ENCODE measurements around the gene CARMIL1. TPM values are rescaled to one million over a fixed set of nuclear protein-coding genes. Genes with fewer than 3 reads are reported as not detected.

The CARMIL1 gene
- total RNA-seq, 1 donor from 2014 or later: 15.7 TPM

DNA sequence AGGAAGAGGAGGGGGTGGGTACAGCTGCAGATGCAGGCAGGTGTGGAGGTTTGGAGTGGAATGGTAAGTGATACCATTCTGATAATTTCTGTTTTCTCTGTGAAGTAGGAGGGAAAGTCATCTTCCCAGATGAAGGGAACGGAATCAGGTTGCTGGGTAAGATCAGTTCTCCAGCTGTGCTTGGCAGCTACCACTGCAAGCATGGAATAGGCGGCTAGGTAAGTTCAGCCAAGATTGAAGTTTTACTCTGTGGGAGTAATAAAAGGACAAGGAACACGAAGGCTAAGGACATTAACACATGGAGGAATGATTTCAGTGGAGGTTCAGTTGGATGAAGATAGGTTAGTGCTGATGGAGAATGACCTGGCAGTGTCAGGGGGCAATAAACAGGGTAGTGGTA lies 128.3 kb downstream of the CARMIL1 start:
- no peaks in the 10 kb centered on the region for H3K9me3 Mint-ChIP-seq
- no peaks in the 10 kb centered on the region for H3K27me3 Mint-ChIP-seq (ENCODE audit: low read depth)
- no peaks in the 10 kb centered on the region for H3K4me1 Mint-ChIP-seq
- TF ChIP-seq, protein P1, sequence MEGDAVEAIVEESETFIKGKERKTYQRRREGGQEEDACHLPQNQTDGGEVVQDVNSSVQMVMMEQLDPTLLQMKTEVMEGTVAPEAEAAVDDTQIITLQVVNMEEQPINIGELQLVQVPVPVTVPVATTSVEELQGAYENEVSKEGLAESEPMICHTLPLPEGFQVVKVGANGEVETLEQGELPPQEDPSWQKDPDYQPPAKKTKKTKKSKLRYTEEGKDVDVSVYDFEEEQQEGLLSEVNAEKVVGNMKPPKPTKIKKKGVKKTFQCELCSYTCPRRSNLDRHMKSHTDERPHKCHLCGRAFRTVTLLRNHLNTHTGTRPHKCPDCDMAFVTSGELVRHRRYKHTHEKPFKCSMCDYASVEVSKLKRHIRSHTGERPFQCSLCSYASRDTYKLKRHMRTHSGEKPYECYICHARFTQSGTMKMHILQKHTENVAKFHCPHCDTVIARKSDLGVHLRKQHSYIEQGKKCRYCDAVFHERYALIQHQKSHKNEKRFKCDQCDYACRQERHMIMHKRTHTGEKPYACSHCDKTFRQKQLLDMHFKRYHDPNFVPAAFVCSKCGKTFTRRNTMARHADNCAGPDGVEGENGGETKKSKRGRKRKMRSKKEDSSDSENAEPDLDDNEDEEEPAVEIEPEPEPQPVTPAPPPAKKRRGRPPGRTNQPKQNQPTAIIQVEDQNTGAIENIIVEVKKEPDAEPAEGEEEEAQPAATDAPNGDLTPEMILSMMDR (IDR thresholded peaks at IDR 0.05; ENCODE audit: unreplicated experiment): no peak
- no peak overlapping the region for H3K4me3 Mint-ChIP-seq
- no peak overlapping the region for H3K27ac Mint-ChIP-seq
- no peaks in the 10 kb centered on the region for H3K36me3 Mint-ChIP-seq
- no peak for DNase-seq (ENCODE audit: low spot score in 2 of 2, unreplicated experiment in 2 of 2)

DNA sequence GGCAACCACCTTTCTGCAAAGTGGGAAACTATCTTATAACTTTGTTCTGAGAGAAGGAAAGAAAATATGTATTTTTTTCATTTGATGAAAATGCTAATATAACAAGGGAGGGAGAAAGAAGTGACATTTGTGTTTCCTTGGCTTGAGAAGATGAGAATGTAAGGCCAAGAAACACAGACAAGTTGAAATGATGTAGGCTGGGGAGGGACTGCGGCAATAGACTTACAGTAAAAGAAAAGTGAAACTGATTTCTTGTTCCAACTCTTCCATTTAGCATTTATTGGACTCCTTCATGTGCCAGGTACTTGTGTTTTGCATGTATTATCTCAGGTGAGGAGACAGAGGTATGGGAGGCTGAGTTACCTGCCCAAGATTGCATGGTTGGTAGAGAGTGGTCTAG lies 130.9 kb downstream of the CARMIL1 start:
- H3K4me3 Mint-ChIP-seq: no peak overlapping the region
- no peaks in the 10 kb centered on the region for H3K9me3 Mint-ChIP-seq
- no peak for DNase-seq (ENCODE audit: low spot score in 2 of 2, unreplicated experiment in 2 of 2)
- H3K27ac Mint-ChIP-seq: no peak overlapping the region
- peaks cover 22% of the 10 kb centered on the region for H3K4me1 Mint-ChIP-seq
- no peaks in the 10 kb centered on the region for H3K36me3 Mint-ChIP-seq
- no peaks in the 10 kb centered on the region for H3K27me3 Mint-ChIP-seq (ENCODE audit: low read depth)
- TF ChIP-seq, protein P1 (IDR thresholded peaks at IDR 0.05; ENCODE audit: unreplicated experiment): no peak

DNA sequence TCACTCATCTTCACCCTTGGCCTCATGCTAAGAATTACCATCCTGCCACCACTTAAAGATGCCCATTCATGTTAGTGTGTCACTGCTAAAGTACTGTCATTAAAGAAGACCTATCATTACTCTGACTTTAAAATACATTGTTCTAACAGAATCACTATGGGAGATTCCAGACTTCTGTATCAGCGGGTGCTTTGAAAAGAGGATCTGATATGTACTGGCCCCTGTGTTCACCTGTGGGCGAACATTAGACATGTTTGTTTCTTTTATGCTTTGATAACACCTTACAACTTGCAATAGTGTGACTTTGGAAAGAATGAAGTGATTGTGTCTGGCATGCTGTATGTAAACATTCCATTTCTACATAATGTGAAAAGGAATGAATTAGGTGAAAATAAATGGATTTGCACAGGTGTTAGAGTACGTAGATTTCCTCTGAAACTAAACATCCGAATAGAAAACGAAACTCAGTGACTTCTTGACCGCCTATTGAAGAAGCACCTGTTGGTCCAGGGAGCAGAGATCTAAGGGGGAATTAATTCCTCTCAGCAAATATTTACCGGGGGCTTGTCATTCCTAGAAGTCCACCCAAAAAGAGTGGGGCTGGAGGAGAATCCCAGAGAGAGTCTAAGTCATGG lies 132.3 kb downstream of the CARMIL1 start:
- Mint-ChIP-seq H3K4me1 (peaks cover 33% of the 10 kb centered on the region), H3K27me3 (ENCODE audit: low read depth) (no peaks in the 10 kb centered on the region), H3K9me3 (no peaks in the 10 kb centered on the region), H3K27ac (no peak overlapping the region), H3K4me3 (no peak overlapping the region), H3K36me3 (no peaks in the 10 kb centered on the region)
- no peak for DNase-seq (ENCODE audit: low spot score in 2 of 2, unreplicated experiment in 2 of 2)
- TF ChIP-seq, protein P1 (IDR thresholded peaks at IDR 0.05; ENCODE audit: unreplicated experiment): no peak

DNA sequence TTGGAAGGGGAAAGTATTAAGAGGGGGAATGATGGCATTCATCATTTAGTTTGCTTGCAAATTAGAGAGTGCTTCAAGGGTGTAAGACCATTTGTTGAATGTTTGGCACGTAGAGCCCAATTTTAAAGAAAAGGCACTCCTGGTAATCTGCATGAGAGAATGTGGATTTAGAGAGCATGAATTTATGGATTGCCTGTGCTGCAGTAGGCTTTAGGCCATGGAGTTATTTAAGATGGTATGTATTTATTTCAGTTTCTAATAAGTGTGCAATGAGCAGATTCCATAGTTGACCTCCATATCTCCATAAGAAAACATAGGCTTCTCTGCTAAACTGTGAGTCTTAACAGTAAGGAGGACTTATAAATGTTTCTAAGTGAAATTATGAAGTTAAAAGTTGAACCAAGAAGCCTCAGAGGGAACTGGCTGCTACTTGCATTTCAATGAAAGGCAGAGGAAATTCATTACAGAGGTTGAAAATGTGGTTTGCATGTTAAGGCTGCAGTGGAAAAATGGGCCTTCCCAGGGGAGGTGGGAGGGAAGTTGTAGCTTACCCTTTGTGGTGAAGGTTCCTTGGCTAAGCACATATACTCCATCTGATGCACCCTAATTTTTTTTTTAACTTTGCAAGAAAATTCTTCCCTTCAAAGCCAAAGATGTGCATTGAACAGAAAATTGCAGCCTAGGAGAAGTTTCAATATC lies 134.2 kb downstream of the CARMIL1 start:
- H3K27ac Mint-ChIP-seq: peak overlapping the region; percentile 30
- H3K4me3 Mint-ChIP-seq: no peak overlapping the region
- H3K9me3 Mint-ChIP-seq: no peaks in the 10 kb centered on the region
- no peak for DNase-seq (ENCODE audit: low spot score in 2 of 2, unreplicated experiment in 2 of 2)
- peaks cover 50% of the 10 kb centered on the region for H3K4me1 Mint-ChIP-seq
- TF ChIP-seq, protein P1 (IDR thresholded peaks at IDR 0.05; ENCODE audit: unreplicated experiment): no peak
- H3K36me3 Mint-ChIP-seq: no peaks in the 10 kb centered on the region
- no peaks in the 10 kb centered on the region for H3K27me3 Mint-ChIP-seq (ENCODE audit: low read depth)

DNA sequence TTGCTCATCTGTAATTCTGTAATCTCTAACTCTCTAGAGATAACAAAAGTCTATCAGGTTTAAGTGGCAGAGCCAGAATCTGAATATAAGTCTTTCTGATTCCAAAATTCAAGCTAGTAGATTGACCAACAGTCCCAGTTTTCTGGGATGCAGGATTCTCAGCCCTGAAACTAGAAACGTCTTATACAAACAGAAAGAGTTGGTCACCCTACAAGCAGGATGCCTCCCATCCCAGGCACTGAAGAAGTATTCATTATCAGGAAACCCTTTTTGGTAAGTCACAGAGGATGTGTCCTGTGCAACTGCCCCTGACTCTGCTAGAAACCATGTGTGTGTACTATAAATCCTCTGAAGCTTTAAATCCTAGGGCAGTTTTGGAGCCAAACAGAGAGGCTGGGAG lies 135.0 kb downstream of the CARMIL1 start:
- H3K27ac Mint-ChIP-seq: no peak overlapping the region
- no peaks in the 10 kb centered on the region for H3K36me3 Mint-ChIP-seq
- TF ChIP-seq, protein P1 (IDR thresholded peaks at IDR 0.05; ENCODE audit: unreplicated experiment): no peak
- H3K9me3 Mint-ChIP-seq: no peaks in the 10 kb centered on the region
- peaks cover 58% of the 10 kb centered on the region for H3K4me1 Mint-ChIP-seq
- H3K4me3 Mint-ChIP-seq: no peak overlapping the region
- DNase-seq (ENCODE audit: low spot score in 2 of 2, unreplicated experiment in 2 of 2): no peak
- no peaks in the 10 kb centered on the region for H3K27me3 Mint-ChIP-seq (ENCODE audit: low read depth)

Data from mesothelial cell of epicardium (in vitro differentiated cells).